Keratinocyte (primary cell): ENCODE results near the gene CHFR.

Experiments used
- EZH2 ChIP-seq: IDR thresholded peaks from one replicate; pipeline ENCODE4 v1.6.1; 2012; ENCODE audit warnings: inconsistent platforms, mild to moderate bottlenecking, low read length, moderate library complexity
- TF ChIP-seq, protein P1 (sequence below), 3 experiments: IDR thresholded peaks in 1 of 3; conservative IDR thresholded peaks in 1 of 3; optimal IDR thresholded peaks in 1 of 3; 2 replicates in 2 of 3; 3 replicates in 1 of 3; pipeline versions ENCODE3 to v1.5.1; 2011; ENCODE audit warnings: low read length in 3 of 3, mild to moderate bottlenecking in 3 of 3, moderate library complexity in 2 of 3, control low read depth in 1 of 3, inconsistent platforms in 1 of 3; ENCODE audit not compliant: insufficient read depth in 2 of 3; ENCODE audit errors: extremely low read depth in 1 of 3

DNA sequence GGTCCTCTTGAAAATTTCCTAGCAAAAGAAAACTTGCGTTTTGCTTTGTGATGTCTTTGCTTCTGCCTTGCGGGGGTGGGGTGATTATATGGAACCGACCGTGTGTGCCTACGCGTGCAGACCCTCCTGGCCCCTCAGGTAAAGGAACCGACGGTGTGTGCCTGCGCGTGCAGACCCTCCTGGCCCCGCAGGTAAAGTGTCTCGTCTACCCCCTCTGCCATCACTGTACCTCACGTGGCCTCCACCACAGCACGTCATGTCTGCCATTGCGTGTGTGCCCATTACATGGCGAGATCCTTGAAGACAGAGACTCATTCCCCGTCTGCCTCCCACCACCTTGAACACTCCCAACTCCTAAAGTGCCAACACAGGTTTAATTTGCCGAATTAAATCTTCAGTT is 62.3 kb downstream of the CHFR start:
- TF ChIP-seq, protein P1, sequence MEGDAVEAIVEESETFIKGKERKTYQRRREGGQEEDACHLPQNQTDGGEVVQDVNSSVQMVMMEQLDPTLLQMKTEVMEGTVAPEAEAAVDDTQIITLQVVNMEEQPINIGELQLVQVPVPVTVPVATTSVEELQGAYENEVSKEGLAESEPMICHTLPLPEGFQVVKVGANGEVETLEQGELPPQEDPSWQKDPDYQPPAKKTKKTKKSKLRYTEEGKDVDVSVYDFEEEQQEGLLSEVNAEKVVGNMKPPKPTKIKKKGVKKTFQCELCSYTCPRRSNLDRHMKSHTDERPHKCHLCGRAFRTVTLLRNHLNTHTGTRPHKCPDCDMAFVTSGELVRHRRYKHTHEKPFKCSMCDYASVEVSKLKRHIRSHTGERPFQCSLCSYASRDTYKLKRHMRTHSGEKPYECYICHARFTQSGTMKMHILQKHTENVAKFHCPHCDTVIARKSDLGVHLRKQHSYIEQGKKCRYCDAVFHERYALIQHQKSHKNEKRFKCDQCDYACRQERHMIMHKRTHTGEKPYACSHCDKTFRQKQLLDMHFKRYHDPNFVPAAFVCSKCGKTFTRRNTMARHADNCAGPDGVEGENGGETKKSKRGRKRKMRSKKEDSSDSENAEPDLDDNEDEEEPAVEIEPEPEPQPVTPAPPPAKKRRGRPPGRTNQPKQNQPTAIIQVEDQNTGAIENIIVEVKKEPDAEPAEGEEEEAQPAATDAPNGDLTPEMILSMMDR (optimal IDR thresholded peaks at IDR 0.05 in 1 of 3, IDR thresholded peaks at IDR 0.05 in 1 of 3, conservative IDR thresholded peaks at IDR 0.05 in 1 of 3; ENCODE audit: extremely low read depth in 1 of 3, insufficient read depth in 2 of 3, low read length in 3 of 3) = no peak
- TF ChIP-seq EZH2 = no peak
